Body of pancreas (tissue), 4 donors: ENCODE data around the gene KLHL11.

Source experiments
- POLR2A ChIP-seq, 3 donors: fragments of 450-650 bp; IDR thresholded peaks; one replicate each; pipeline ENCODE4 v1.6.1; 2016; ENCODE audit warnings: antibody characterized with exemption in 3 of 3, mild to moderate bottlenecking in 2 of 3
- TF ChIP-seq, protein P1 (sequence below), 7 experiments: fragments of 450-650 bp in 4 of 7; fragments of 200-600 bp in 3 of 7; sonication (generic) in 3 of 7; IDR thresholded peaks; one replicate each; pipeline ENCODE4 v1.5.1; 2016 to 2019; ENCODE audit warnings: antibody characterized with exemption in 7 of 7

DNA sequence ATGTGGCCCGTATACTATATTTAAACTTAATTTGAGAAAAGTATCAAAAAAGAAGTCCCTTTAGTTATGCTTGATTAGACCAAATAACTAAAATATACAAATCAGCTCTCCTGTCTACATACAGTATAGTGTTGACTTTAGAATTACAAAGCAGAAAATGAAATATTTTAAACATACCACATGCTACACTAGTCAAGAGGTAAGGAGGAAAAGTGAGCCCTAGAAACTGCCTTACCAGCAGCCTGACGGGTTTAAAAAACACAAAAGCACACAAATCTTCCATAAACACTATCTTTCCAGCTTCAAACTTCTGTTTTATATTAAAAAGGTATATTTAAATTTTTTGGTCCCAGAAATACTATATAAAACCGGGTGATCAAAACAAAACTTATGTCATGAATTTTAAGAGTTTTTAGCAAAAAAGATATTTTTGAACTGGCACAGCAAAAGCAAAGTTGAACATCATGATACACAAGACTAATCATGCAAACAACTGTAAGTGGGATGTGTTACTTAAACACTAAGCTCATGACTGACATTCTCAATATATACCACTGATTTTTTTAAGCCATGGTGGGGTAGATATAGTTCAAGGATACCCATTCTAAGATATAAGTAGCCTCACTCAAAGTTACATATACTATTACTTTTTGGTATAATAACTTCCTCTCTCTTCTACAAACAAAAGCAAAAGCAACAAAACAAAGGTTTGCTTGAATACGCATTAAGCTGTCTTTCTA is 15.8 kb downstream of the KLHL11 start:
- no peak for TF ChIP-seq POLR2A (IDR thresholded peaks at IDR 0.05)
- TF ChIP-seq, protein P1, sequence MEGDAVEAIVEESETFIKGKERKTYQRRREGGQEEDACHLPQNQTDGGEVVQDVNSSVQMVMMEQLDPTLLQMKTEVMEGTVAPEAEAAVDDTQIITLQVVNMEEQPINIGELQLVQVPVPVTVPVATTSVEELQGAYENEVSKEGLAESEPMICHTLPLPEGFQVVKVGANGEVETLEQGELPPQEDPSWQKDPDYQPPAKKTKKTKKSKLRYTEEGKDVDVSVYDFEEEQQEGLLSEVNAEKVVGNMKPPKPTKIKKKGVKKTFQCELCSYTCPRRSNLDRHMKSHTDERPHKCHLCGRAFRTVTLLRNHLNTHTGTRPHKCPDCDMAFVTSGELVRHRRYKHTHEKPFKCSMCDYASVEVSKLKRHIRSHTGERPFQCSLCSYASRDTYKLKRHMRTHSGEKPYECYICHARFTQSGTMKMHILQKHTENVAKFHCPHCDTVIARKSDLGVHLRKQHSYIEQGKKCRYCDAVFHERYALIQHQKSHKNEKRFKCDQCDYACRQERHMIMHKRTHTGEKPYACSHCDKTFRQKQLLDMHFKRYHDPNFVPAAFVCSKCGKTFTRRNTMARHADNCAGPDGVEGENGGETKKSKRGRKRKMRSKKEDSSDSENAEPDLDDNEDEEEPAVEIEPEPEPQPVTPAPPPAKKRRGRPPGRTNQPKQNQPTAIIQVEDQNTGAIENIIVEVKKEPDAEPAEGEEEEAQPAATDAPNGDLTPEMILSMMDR (IDR thresholded peaks at IDR 0.05), result no peak
